ENCODE results near the gene SLCO3A1. TPM values are rescaled to one million over a fixed set of nuclear protein-coding genes. Genes with fewer than 3 reads are reported as not detected.

SLCO3A1 gene
- total and polyA plus RNA-seq, 2 of the 8 experiments (the other 6 are each of a cell fraction or from before 2014, with no cell fraction given): 15.1 to 20.4 TPM

DNA sequence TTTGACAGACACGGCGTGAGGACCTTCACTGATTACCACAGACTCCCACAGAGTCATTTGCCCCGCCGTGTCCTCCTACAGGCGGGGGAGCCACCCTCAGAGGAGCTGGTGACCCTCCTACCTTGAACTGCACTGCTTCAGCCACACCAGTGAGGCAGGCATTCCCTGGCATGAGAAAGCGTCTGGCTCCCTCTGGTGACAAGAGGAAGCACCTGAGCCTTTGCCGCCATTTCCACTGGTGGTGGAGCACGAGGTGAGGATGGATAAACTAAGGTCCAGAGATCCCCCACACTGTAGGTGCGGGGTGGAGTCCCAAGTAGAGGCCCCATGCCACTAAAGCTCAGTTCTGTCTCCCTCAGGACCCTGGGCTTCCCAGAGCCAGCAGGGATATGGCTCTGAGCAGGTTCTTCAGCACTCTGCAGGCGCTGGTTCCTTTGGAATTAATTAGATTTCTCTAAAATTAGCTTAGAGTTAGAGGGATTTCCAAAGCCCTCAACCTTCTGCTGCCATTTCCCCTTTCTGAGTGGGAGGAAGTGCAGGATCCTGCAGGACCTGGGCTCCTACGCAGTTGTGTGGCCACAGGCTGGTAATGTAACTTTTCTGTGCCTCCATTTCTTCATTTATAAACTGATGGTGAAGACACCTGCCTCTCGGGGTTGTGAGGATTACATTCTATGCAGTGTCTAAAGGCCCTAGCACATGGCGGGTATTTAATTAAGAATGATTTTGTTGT lies 224.0 kb downstream of the SLCO3A1 start (continued):
- TF ChIP-seq, protein P1, sequence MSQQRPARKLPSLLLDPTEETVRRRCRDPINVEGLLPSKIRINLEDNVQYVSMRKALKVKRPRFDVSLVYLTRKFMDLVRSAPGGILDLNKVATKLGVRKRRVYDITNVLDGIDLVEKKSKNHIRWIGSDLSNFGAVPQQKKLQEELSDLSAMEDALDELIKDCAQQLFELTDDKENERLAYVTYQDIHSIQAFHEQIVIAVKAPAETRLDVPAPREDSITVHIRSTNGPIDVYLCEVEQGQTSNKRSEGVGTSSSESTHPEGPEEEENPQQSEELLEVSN (IDR thresholded peaks at IDR 0.05): peak; percentile 98
- TF ChIP-seq BACH1 (IDR thresholded peaks at IDR 0.05; ENCODE audit: low read length) (0 out of 2 replicates have a peak, but pooled peaks have one; percentile 7), GTF2F1 (IDR thresholded peaks at IDR 0.05; ENCODE audit: borderline replicate concordance, low read depth, low read length) (0 out of 2 replicates have a peak, but pooled peaks have one; percentile 22), EGR1 (IDR thresholded peaks at IDR 0.05; ENCODE audit: borderline replicate concordance, low read depth, low read length) (no peak)
